LNCAP (cell line): ENCODE measurements around the gene NRN1.

Experiments
- CTCF ChIP-seq: fragments of 450-650 bp; IDR thresholded peaks from 2 replicates; pipeline ENCODE4 v1.5.1; 2017; ENCODE audit warnings: mild to moderate bottlenecking

NRN1 gene

GRCh38 chr6:5998711-5999687, 7.7 kb downstream of the NRN1 start:
- TF ChIP-seq CTCF: no peak

GRCh38 chr6:5998236-5998635, 8.5 kb downstream of the NRN1 start:
- no peak for TF ChIP-seq CTCF

GRCh38 chr6:5997420-5997987, 9.2 kb downstream of the NRN1 start:
- TF ChIP-seq CTCF: no peak

- TF ChIP-seq CTCF: no peak
These were observed 9.9 kb downstream of the NRN1 start for GRCh38 chr6:5996714-5997419.

GRCh38 chr6:5995949-5996713, 10.6 kb downstream of the NRN1 start:
- peak; percentile 18; the same call in 1 of the 2 replicates for TF ChIP-seq CTCF

- no peak for TF ChIP-seq CTCF
These were observed 11.1 kb downstream of the NRN1 start for GRCh38 chr6:5995658-5995948.

GRCh38 chr6:5994999-5995657, 11.6 kb downstream of the NRN1 start:
- no peak for TF ChIP-seq CTCF
